Stimulated activated CD4-positive, alpha-beta T cell treated with anti-CD3 and anti-CD28 coated beads, Interleukin-2, amount 100 ng/mL, for 48 hours (primary cell): Measurements from ENCODE around the gene MACROD1.
A peak's percentile ranks its signal among the peaks of the same experiment; 100 is the strongest.
"Not testable (repeated sequence)": the region's sequence is repeated elsewhere in the genome, so short reads cannot be mapped to it uniquely, and the experiment has no call there.

Experiments used
- DNase-seq, 2 donors: peaks; one replicate each; pipeline ENCODE4 v3.0.0-alpha.2; 2020

The MACROD1 gene

GRCh38 chr11:63991558-63991957 lies 174.4 kb downstream of the MACROD1 start:
- no peak for DNase-seq

GRCh38 chr11:63986932-63987513 lies 178.9 kb downstream of the MACROD1 start:
- DNase-seq = no peak

GRCh38 chr11:63986156-63986931 lies 179.6 kb downstream of the MACROD1 start, which contains the start of gene OTUB1:
Gene OTUB1 (plus strand): TSS chr11:63986438. CDS start chr11:63986457, 19 bp downstream.
- DNase-seq = peak; percentile 76 to 82

- peak; percentile 57 for DNase-seq
These were observed 180.1 kb downstream of the MACROD1 start for GRCh38 chr11:63985812-63986155.

GRCh38 chr11:63979426-63979825 lies 186.5 kb downstream of the MACROD1 start:
- DNase-seq = no peak

GRCh38 chr11:63978551-63979239 lies 187.2 kb downstream of the MACROD1 start:
- no peak for DNase-seq

GRCh38 chr11:63974259-63975143 lies 191.4 kb downstream of the MACROD1 start, which contains the start of gene COX8A:
Gene COX8A (plus strand): TSS chr11:63974620. CDS start chr11:63974681, 61 bp downstream.
- peak; percentile 86 to 92 for DNase-seq

GRCh38 chr11:63973912-63974258 lies 192.0 kb downstream of the MACROD1 start:
- not testable (repeated sequence) for DNase-seq

DNA sequence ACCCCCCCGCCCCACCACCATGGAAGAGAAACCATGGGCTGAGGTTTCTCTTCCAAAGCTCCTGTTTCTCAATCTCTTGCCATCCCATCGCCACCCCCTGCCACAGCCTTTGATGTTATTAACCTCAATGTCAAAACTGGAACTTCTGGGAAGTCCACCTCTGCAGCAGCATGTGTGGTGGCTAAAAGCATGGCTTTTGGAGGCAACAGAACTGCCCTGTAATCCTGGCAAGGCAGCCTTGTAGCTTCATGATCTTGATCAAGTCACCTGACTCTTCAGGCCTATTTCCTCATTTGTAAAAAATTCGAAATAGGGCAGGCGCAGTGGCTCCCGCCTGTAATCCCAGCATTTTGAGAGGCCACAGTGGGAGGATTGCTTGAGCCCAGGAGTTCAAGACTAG lies 195.0 kb downstream of the MACROD1 start:
- DNase-seq = no peak

- no peak for DNase-seq
These were observed 196.5 kb downstream of the MACROD1 start for GRCh38 chr11:63969461-63969860.

DNA sequence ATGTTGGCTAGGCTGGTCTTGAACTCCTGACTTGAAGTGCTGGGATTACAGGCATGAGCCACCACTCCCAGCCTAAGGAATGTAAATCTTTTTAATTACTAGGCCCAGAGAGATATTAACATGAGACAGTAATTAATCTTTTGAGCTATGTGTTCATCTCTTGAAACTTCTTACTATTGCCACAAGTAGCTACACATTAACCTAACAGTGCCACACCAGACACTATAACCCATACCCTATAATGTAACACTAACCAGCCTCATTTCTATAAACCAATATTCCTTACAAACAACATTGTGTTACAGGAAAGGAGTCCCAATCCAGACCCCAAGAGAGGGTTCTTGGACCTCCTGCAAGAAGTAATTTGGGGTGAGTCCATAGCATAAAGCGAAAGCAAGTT lies 199.5 kb downstream of the MACROD1 start:
- DNase-seq = no peak

GRCh38 chr11:63963895-63964294 lies 202.0 kb downstream of the MACROD1 start:
- DNase-seq = not testable (repeated sequence)

- no peak for DNase-seq
These were observed 204.1 kb downstream of the MACROD1 start for GRCh38 chr11:63961608-63962412.

DNA sequence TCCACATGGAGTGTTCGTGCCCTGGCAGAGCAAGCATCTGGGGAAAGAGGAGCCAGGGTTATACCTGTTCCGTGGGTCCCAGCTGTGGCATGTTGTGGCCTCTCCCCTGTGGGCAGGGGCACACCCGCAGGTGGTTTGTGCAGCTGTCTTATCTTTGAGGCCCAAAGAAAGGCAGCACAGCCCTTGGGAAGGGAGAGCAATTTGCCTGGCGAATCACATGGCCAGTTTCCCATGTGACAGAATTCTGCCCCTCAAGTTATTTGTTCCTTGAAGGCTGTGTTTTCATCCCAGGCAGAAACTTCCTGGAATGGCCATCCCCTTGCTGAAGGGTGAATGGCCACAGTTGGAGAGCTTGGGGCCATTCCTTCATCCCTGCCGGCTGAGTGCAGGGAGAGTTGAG lies 207.9 kb downstream of the MACROD1 start:
- DNase-seq = no peak

- DNase-seq = no peak
These were observed 213.3 kb downstream of the MACROD1 start for GRCh38 chr11:63952570-63952969.

DNA sequence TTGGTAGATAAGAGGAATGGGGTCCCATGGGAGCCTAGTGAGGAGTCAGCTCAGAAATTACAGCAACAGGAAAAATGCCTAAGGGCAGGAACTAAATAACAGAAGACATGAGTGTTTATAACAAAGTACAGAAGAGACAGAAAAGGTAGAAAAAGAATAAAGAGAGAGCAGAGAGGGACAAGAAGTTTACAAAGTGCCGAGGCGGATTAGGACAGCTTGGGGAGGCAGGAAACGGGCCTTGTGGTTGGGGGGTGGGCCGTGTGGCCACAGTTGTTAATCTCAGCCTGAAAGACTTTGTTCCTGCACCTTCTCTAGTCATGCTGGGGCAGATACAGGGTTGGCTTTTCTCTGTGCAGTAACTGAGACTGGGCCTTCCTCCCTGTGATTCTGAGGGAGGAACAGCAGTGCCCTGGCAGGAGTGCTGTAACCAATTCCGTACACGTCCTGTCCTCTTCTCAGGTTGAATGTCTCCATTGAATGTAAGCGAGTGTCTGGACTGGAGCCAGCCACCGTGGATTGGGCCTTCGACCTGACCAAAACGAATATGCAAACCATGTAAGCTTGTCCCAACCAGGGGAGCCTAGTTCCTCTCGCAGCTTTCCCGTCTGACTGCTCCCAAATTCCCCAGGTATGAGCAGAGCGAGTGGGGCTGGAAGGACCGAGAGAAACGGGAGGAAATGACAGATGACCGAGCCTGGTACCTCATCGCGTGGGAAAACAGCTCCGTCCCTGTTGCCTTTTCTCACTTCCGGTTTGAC lies 214.0 kb downstream of the MACROD1 start:
- no peak for DNase-seq
